Measurements from ENCODE around the gene FOXD2. TPM values are rescaled to one million over a fixed set of nuclear protein-coding genes. Genes with fewer than 3 reads are reported as not detected.

Gene FOXD2
- total RNA-seq, 1 experiment from 2014 or later, result 0.07 TPM

- TF ChIP-seq HMGXB4 (CRISPR knock-in tag; IDR thresholded peaks at IDR 0.05) (no peak), PRRX2 (CRISPR knock-in tag; IDR thresholded peaks at IDR 0.05) (no peak), ZNF138 (CRISPR knock-in tag; conservative IDR thresholded peaks at IDR 0.05) (no peak), CREB1 (CRISPR knock-in tag; IDR thresholded peaks at IDR 0.05) (no peak), ZNF532 (CRISPR knock-in tag; IDR thresholded peaks at IDR 0.05; ENCODE audit: borderline replicate concordance) (no peak)
- TF ChIP-seq, protein P1, sequence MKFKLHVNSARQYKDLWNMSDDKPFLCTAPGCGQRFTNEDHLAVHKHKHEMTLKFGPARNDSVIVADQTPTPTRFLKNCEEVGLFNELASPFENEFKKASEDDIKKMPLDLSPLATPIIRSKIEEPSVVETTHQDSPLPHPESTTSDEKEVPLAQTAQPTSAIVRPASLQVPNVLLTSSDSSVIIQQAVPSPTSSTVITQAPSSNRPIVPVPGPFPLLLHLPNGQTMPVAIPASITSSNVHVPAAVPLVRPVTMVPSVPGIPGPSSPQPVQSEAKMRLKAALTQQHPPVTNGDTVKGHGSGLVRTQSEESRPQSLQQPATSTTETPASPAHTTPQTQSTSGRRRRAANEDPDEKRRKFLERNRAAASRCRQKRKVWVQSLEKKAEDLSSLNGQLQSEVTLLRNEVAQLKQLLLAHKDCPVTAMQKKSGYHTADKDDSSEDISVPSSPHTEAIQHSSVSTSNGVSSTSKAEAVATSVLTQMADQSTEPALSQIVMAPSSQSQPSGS (CRISPR knock-in tag; IDR thresholded peaks at IDR 0.05; ENCODE audit: borderline replicate concordance, low read depth), result no peak
Observed at GRCh38 chr1:47439017-47439818, 1.4 kb downstream of the FOXD2 start (continued).

- Mint-ChIP-seq H3K27me3 (ENCODE audit: low read depth) (peaks cover 25% of the 10 kb centered on the region), H3K9me3 (no peaks in the 10 kb centered on the region), H3K4me1 (peaks cover 30% of the 10 kb centered on the region), H3K27ac (no peak overlapping the region), H3K4me3 (no peak overlapping the region; the same call in none of the 2 replicates), H3K36me3 (0 out of 2 replicates have a peak, but pooled peaks cover under 1% of the 10 kb centered on the region)
- CTCF ChIA-PET, result interaction anchor here (0.6 to 3.4 kb wide), 7 partner anchors 8 to 286 kb away, joined by 3 to 20 read pairs (median 4); no protein-coding TSS in a partner anchor
- POLR2A ChIA-PET, result no interaction called here
- ATAC-seq (no peak), DNase-seq (ENCODE audit: low spot score) (no peak)
- no peak for TF ChIP-seq ZNF219 (CRISPR knock-in tag; IDR thresholded peaks at IDR 0.05; ENCODE audit: borderline replicate concordance)
- TF ChIP-seq, protein P2, sequence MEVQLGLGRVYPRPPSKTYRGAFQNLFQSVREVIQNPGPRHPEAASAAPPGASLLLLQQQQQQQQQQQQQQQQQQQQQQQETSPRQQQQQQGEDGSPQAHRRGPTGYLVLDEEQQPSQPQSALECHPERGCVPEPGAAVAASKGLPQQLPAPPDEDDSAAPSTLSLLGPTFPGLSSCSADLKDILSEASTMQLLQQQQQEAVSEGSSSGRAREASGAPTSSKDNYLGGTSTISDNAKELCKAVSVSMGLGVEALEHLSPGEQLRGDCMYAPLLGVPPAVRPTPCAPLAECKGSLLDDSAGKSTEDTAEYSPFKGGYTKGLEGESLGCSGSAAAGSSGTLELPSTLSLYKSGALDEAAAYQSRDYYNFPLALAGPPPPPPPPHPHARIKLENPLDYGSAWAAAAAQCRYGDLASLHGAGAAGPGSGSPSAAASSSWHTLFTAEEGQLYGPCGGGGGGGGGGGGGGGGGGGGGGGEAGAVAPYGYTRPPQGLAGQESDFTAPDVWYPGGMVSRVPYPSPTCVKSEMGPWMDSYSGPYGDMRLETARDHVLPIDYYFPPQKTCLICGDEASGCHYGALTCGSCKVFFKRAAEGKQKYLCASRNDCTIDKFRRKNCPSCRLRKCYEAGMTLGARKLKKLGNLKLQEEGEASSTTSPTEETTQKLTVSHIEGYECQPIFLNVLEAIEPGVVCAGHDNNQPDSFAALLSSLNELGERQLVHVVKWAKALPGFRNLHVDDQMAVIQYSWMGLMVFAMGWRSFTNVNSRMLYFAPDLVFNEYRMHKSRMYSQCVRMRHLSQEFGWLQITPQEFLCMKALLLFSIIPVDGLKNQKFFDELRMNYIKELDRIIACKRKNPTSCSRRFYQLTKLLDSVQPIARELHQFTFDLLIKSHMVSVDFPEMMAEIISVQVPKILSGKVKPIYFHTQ (CRISPR knock-in tag; IDR thresholded peaks at IDR 0.05), result no peak
- TF ChIP-seq STAT6 (CRISPR knock-in tag; conservative IDR thresholded peaks at IDR 0.05; ENCODE audit: low read depth), result no peak
- TF ChIP-seq IRF2 (CRISPR knock-in tag; IDR thresholded peaks at IDR 0.05; ENCODE audit: borderline replicate concordance, low read depth), result no peak
- TF ChIP-seq SOX15 (CRISPR knock-in tag; IDR thresholded peaks at IDR 0.05), result no peak
- TF ChIP-seq, protein P3, sequence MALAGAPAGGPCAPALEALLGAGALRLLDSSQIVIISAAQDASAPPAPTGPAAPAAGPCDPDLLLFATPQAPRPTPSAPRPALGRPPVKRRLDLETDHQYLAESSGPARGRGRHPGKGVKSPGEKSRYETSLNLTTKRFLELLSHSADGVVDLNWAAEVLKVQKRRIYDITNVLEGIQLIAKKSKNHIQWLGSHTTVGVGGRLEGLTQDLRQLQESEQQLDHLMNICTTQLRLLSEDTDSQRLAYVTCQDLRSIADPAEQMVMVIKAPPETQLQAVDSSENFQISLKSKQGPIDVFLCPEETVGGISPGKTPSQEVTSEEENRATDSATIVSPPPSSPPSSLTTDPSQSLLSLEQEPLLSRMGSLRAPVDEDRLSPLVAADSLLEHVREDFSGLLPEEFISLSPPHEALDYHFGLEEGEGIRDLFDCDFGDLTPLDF (CRISPR knock-in tag; IDR thresholded peaks at IDR 0.05), result no peak
- TF ChIP-seq PRRX2 (CRISPR knock-in tag; IDR thresholded peaks at IDR 0.05), result no peak
- no peak for TF ChIP-seq E2F5 (CRISPR knock-in tag; IDR thresholded peaks at IDR 0.05)
- no peak for TF ChIP-seq GRHL2 (CRISPR knock-in tag; IDR thresholded peaks at IDR 0.05; ENCODE audit: insufficient replicate concordance, severe bottlenecking)
- TF ChIP-seq MYBL2 (CRISPR knock-in tag; IDR thresholded peaks at IDR 0.05), result no peak
Observed at GRCh38 chr1:47439819-47440598, 2.2 kb downstream of the FOXD2 start.

Measured in WTC11 (cell line).